ENCODE measurements around the gene HCAR2.

HCAR2 gene

DNA sequence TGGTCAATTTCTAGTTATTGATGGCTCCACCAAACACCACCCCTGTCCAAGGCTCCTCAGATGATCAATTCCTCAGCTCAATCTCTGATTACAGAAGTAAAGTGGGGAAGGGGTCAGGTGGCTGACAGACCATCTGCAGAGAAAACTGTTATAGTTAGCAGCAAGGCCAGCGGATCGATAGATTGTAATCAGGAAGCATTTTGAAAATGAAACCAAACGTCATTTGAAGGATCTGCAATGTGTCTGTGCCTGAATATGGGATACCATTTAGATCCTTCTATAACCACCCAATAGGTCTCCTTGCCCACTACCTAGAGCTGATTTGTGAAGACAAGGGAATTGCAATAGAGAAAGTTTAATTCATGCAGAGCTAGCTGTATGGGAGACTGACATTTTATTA is 11.6 kb downstream of the HCAR2 start:
- no peak overlapping the region for H3K4me2 ChIP-seq (ENCODE audit: low read depth, low read length, poor library complexity, severe bottlenecking)

DNA sequence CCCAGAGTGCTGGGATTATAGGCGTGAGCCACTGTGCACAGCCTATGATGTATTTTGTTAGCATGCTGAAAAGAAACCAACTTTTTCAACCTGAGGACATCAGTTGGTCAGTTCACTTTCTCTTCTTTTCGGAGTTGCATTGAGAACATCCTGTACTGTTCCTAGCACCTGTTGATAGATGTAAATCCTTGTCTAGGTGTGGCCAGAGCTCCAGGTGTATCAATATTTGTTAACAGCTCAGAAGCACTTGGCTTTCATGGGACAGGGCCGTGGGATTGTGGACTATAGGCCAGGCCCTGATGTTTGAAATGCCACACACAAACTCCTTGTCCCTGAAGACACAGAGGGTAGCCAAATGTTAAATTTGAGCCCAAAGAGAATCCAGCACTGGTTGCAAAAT is 14.9 kb downstream of the HCAR2 start:
- Histone ChIP-seq H3K79me2 (ENCODE audit: insufficient read depth, low read length) (no peaks in the 10 kb centered on the region), H3K4me2 (ENCODE audit: low read depth, low read length, poor library complexity, severe bottlenecking) (no peak overlapping the region), H3K9me3 (ENCODE audit: insufficient read depth, low read depth, low read length) (no peaks in the 10 kb centered on the region), H3K27me3 (ENCODE audit: insufficient read depth, low read length, poor library complexity, severe bottlenecking) (no peaks in the 10 kb centered on the region), H2AFZ (ENCODE audit: low read length) (no peak overlapping the region), H4K20me1 (ENCODE audit: insufficient read depth, low read length, poor library complexity, severe bottlenecking) (no peaks in the 10 kb centered on the region), H3K9ac (ENCODE audit: low read depth, low read length, poor library complexity, severe bottlenecking) (no peak overlapping the region), H3F3A (ENCODE audit: low read depth) (no peaks in the 10 kb centered on the region), H3K36me3 (ENCODE audit: insufficient read depth, low read length) (no peaks in the 10 kb centered on the region), H3K9me2 (replicated peaks; ENCODE audit: low read depth, low read length) (no peaks in the 10 kb centered on the region), H3K4me3 (ENCODE audit: low read length, poor library complexity, severe bottlenecking) (no peak overlapping the region), H3K4me1 (ENCODE audit: insufficient read depth, low read length, poor library complexity, severe bottlenecking) (no peaks in the 10 kb centered on the region)
- TF ChIP-seq, protein P1, sequence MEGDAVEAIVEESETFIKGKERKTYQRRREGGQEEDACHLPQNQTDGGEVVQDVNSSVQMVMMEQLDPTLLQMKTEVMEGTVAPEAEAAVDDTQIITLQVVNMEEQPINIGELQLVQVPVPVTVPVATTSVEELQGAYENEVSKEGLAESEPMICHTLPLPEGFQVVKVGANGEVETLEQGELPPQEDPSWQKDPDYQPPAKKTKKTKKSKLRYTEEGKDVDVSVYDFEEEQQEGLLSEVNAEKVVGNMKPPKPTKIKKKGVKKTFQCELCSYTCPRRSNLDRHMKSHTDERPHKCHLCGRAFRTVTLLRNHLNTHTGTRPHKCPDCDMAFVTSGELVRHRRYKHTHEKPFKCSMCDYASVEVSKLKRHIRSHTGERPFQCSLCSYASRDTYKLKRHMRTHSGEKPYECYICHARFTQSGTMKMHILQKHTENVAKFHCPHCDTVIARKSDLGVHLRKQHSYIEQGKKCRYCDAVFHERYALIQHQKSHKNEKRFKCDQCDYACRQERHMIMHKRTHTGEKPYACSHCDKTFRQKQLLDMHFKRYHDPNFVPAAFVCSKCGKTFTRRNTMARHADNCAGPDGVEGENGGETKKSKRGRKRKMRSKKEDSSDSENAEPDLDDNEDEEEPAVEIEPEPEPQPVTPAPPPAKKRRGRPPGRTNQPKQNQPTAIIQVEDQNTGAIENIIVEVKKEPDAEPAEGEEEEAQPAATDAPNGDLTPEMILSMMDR (conservative IDR thresholded peaks at IDR 0.05; ENCODE audit: low read length) = no peak
- no peak for TF ChIP-seq EZH2phosphoT487 (IDR thresholded peaks at IDR 0.05; ENCODE audit: borderline replicate concordance)

More for the DNA sequence above, 11.6 kb downstream of the HCAR2 start:
- Histone ChIP-seq H3K4me3 (ENCODE audit: low read length, poor library complexity, severe bottlenecking) (no peak overlapping the region), H3K9me3 (ENCODE audit: insufficient read depth, low read depth, low read length) (no peaks in the 10 kb centered on the region), H3K4me1 (ENCODE audit: insufficient read depth, low read length, poor library complexity, severe bottlenecking) (no peaks in the 10 kb centered on the region), H3K9me2 (replicated peaks; ENCODE audit: low read depth, low read length) (no peaks in the 10 kb centered on the region), H3K79me2 (ENCODE audit: insufficient read depth, low read length) (no peaks in the 10 kb centered on the region), H3K27me3 (ENCODE audit: insufficient read depth, low read length, poor library complexity, severe bottlenecking) (no peaks in the 10 kb centered on the region), H3K9ac (ENCODE audit: low read depth, low read length, poor library complexity, severe bottlenecking) (no peak overlapping the region), H3F3A (ENCODE audit: low read depth) (no peaks in the 10 kb centered on the region), H2AFZ (ENCODE audit: low read length) (no peak overlapping the region), H4K20me1 (ENCODE audit: insufficient read depth, low read length, poor library complexity, severe bottlenecking) (no peaks in the 10 kb centered on the region), H3K36me3 (ENCODE audit: insufficient read depth, low read length) (no peaks in the 10 kb centered on the region)
- TF ChIP-seq, protein P1 (conservative IDR thresholded peaks at IDR 0.05; ENCODE audit: low read length) = no peak
- no peak for TF ChIP-seq EZH2phosphoT487 (IDR thresholded peaks at IDR 0.05; ENCODE audit: borderline replicate concordance)

DNA sequence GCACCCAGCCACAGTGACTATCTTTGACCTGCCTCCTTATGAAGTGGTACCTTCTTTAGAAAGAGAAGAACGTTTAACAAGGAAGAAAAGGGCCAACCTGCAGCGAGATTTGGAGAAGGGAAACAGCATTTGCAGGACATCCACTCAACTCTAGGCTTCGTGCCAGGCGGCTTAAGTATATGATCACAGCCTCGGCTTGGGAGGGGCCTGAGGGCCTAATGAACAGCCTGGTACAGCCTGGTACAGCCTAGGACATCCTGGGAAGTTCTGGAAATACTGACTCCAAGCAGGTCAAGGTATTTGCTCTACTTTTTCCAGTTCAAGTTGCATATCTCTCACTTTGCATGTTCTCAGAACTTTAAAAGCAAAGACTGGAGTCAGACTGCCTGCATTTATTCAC is 16.1 kb downstream of the HCAR2 start:
- Histone ChIP-seq H3K4me3 (ENCODE audit: low read length, poor library complexity, severe bottlenecking) (no peak overlapping the region), H3K9me2 (replicated peaks; ENCODE audit: low read depth, low read length) (no peaks in the 10 kb centered on the region), H3K36me3 (ENCODE audit: insufficient read depth, low read length) (no peaks in the 10 kb centered on the region), H4K20me1 (ENCODE audit: insufficient read depth, low read length, poor library complexity, severe bottlenecking) (no peaks in the 10 kb centered on the region), H2AFZ (ENCODE audit: low read length) (no peak overlapping the region), H3K27me3 (ENCODE audit: insufficient read depth, low read length, poor library complexity, severe bottlenecking) (no peaks in the 10 kb centered on the region), H3K4me2 (ENCODE audit: low read depth, low read length, poor library complexity, severe bottlenecking) (no peak overlapping the region), H3K9me3 (ENCODE audit: insufficient read depth, low read depth, low read length) (no peaks in the 10 kb centered on the region), H3F3A (ENCODE audit: low read depth) (no peaks in the 10 kb centered on the region), H3K9ac (ENCODE audit: low read depth, low read length, poor library complexity, severe bottlenecking) (no peak overlapping the region), H3K79me2 (ENCODE audit: insufficient read depth, low read length) (no peaks in the 10 kb centered on the region), H3K4me1 (ENCODE audit: insufficient read depth, low read length, poor library complexity, severe bottlenecking) (no peaks in the 10 kb centered on the region)
- no peak for TF ChIP-seq EZH2phosphoT487 (IDR thresholded peaks at IDR 0.05; ENCODE audit: borderline replicate concordance)
- TF ChIP-seq, protein P1 (conservative IDR thresholded peaks at IDR 0.05; ENCODE audit: low read length) = no peak

All from Loucy (cell line).